Urinary bladder (tissue), 4 donors: ENCODE measurements around the gene NKIRAS1. TPM values are rescaled to one million over a fixed set of nuclear protein-coding genes. Genes with fewer than 3 reads are reported as not detected.
"Not testable (repeated sequence)": the region's sequence is repeated elsewhere in the genome, so short reads cannot be mapped to it uniquely, and the experiment has no call there.

Experiments used
- DNase-seq: peaks from one replicate; pipeline ENCODE4 v3.0.0-alpha.2; 2015; ENCODE audit errors: extremely low spot score
- H3K27ac ChIP-seq: one replicate; pipeline ENCODE4 v1.5.1; 2013; ENCODE audit warnings: low read depth, mild to moderate bottlenecking, moderate library complexity
- H3K36me3 ChIP-seq: one replicate; pipeline ENCODE4 v1.6.1; 2013; ENCODE audit warnings: mild to moderate bottlenecking, moderate library complexity; ENCODE audit not compliant: insufficient read depth
- H3K4me1 ChIP-seq: one replicate; pipeline ENCODE4 v1.6.1; 2013; ENCODE audit warnings: mild to moderate bottlenecking, moderate library complexity; ENCODE audit not compliant: insufficient read depth
- H3K4me3 ChIP-seq: one replicate; pipeline ENCODE4 v1.5.1; 2013; ENCODE audit warnings: low read depth, low read length
- WGBS: extraction: QIAGEN DNeasy Blood & Tissue Kit; methylation state at CpG from one replicate; pipeline ENCODE4 v1.1.7; 2013; 5-methylcytosine and 5-hydroxymethylcytosine counted together
- polyA plus RNA-seq: library from polyadenylated mRNA; stranded (reverse); fragments of 200-250 nt; gene quantifications from one replicate; pipeline ENCODE4 v1.2.3, GENCODE V29; 2013
- total RNA-seq: library from RNA; depleted of rRNA; stranded (reverse); fragments of >200 nt; gene quantifications from one replicate; pipeline ENCODE4 v1.2.3, GENCODE V29; 2014
- donor health status: healthy with polysubstance abuse.
- donor health status: healthy.

NKIRAS1 gene
- total and polyA plus RNA-seq, 2 donors = 10.5 to 17.1 TPM

- H3K27ac ChIP-seq, H3K4me3 ChIP-seq, H3K4me1 ChIP-seq, DNase-seq, H3K36me3 ChIP-seq: not testable (repeated sequence)
- WGBS = 77% methylated on average over 4 of the region's 4 CpGs
Observed at GRCh38 chr3:23881993-23882392, 34.8 kb downstream of the NKIRAS1 start.

GRCh38 chr3:23880703-23881339 is 36.0 kb downstream of the NKIRAS1 start:
- WGBS = 64% methylated on average over 4 of the region's 4 CpGs
- no peak for DNase-seq

GRCh38 chr3:23879485-23879884 is 37.3 kb downstream of the NKIRAS1 start:
- Histone ChIP-seq H3K27ac (no peak overlapping the region), H3K36me3 (no peaks in the 10 kb centered on the region), H3K4me1 (no peaks in the 10 kb centered on the region), H3K4me3 (no peak overlapping the region)
- WGBS = 90% methylated on average over 8 of the region's 8 CpGs
- no peak for DNase-seq

More at GRCh38 chr3:23880703-23881339, 36.0 kb downstream of the NKIRAS1 start:
- Histone ChIP-seq H3K4me1 (no peaks in the 10 kb centered on the region), H3K36me3 (no peaks in the 10 kb centered on the region), H3K4me3 (no peak overlapping the region), H3K27ac (no peak overlapping the region)

GRCh38 chr3:23877329-23877980 is 39.3 kb downstream of the NKIRAS1 start:
- H3K4me3 ChIP-seq = no peak overlapping the region
- no peaks in the 10 kb centered on the region for H3K4me1 ChIP-seq
- H3K36me3 ChIP-seq = no peaks in the 10 kb centered on the region
- 65% methylated on average over 5 of the region's 5 CpGs for WGBS
- DNase-seq = no peak
- H3K27ac ChIP-seq = no peak overlapping the region

GRCh38 chr3:23876923-23877322 is 39.9 kb downstream of the NKIRAS1 start:
- Histone ChIP-seq H3K4me1 (no peaks in the 10 kb centered on the region), H3K36me3 (no peaks in the 10 kb centered on the region), H3K27ac (no peak overlapping the region), H3K4me3 (no peak overlapping the region)
- WGBS = 89% methylated on average over 2 of the region's 2 CpGs
- no peak for DNase-seq

GRCh38 chr3:23875113-23875725 is 41.6 kb downstream of the NKIRAS1 start:
- Histone ChIP-seq H3K36me3 (no peaks in the 10 kb centered on the region), H3K4me3 (no peak overlapping the region), H3K4me1 (no peaks in the 10 kb centered on the region), H3K27ac (no peak overlapping the region)
- 84% methylated on average over 4 of the region's 4 CpGs for WGBS
- no peak for DNase-seq

GRCh38 chr3:23874359-23875112 is 42.3 kb downstream of the NKIRAS1 start:
- no peak for DNase-seq
- H3K4me1 ChIP-seq = no peaks in the 10 kb centered on the region
- no peak overlapping the region for H3K27ac ChIP-seq
- WGBS = 69% methylated on average over 6 of the region's 6 CpGs
- H3K4me3 ChIP-seq = no peak overlapping the region
- no peaks in the 10 kb centered on the region for H3K36me3 ChIP-seq

GRCh38 chr3:23873941-23874340 is 42.8 kb downstream of the NKIRAS1 start:
- H3K4me1 ChIP-seq = no peaks in the 10 kb centered on the region
- 70% methylated on average over 2 of the region's 2 CpGs for WGBS
- no peak overlapping the region for H3K27ac ChIP-seq

GRCh38 chr3:23872330-23872729 is 44.5 kb downstream of the NKIRAS1 start:
- no peak for DNase-seq
- 100% methylated on average over 3 of the region's 3 CpGs for WGBS
- H3K4me1 ChIP-seq = no peaks in the 10 kb centered on the region

More at GRCh38 chr3:23873941-23874340, 42.8 kb downstream of the NKIRAS1 start:
- no peak for DNase-seq
- Histone ChIP-seq H3K36me3 (no peaks in the 10 kb centered on the region), H3K4me3 (no peak overlapping the region)

GRCh38 chr3:23871361-23871760 is 45.4 kb downstream of the NKIRAS1 start:
- not testable (repeated sequence) for H3K4me3 ChIP-seq, H3K27ac ChIP-seq, H3K36me3 ChIP-seq, DNase-seq, H3K4me1 ChIP-seq
- whole genome bisulfite sequencing = 96% methylated on average over 34 of the region's 34 CpGs

More at GRCh38 chr3:23872330-23872729, 44.5 kb downstream of the NKIRAS1 start:
- H3K36me3 ChIP-seq = no peaks in the 10 kb centered on the region
- H3K4me3 ChIP-seq = no peak overlapping the region
- no peak overlapping the region for H3K27ac ChIP-seq

- not testable (repeated sequence) for H3K4me1 ChIP-seq, H3K4me3 ChIP-seq, H3K36me3 ChIP-seq, H3K27ac ChIP-seq, DNase-seq
- 84% methylated on average over 1 of the region's 5 CpGs for WGBS
Observed at GRCh38 chr3:23870663-23871043, 46.1 kb downstream of the NKIRAS1 start.

- H3K36me3 ChIP-seq = no peaks in the 10 kb centered on the region
- no peak overlapping the region for H3K4me3 ChIP-seq
- no peaks in the 10 kb centered on the region for H3K4me1 ChIP-seq
- no peak for DNase-seq
- 79% methylated on average over 4 of the region's 4 CpGs for WGBS
- no peak overlapping the region for H3K27ac ChIP-seq
Observed at GRCh38 chr3:23869977-23870662, 46.7 kb downstream of the NKIRAS1 start.

- Histone ChIP-seq H3K4me3 (no peak overlapping the region), H3K27ac (no peak overlapping the region), H3K4me1 (no peaks in the 10 kb centered on the region), H3K36me3 (no peaks in the 10 kb centered on the region)
- DNase-seq = no peak
- WGBS = 83% methylated on average over 1 of the region's 1 CpG
Observed at GRCh38 chr3:23867838-23868237, 49.0 kb downstream of the NKIRAS1 start.
